HG03135 (cell line): ENCODE data around the gene ZNG1F.
"Not testable (repeated sequence)": the region's sequence is repeated elsewhere in the genome, so short reads cannot be mapped to it uniquely, and the experiment has no call there.

Experiments
- ATAC-seq: cut with Tn5 transposase; IDR thresholded peaks from one replicate; pipeline ENCODE4 v1.9.1; 2021; ENCODE audit warnings: mild to moderate bottlenecking, moderate library complexity; ENCODE audit not compliant: unreplicated experiment

ZNG1F gene

GRCh38 chr9:41189217-41189616 is at the start of gene ZNG1F:
TSS of gene ZNG1F (minus strand) at chr9:41189317. CDS start at chr9:41189258, 59 bp downstream.
- ATAC-seq: not testable (repeated sequence)

- ATAC-seq: not testable (repeated sequence)
Measured at GRCh38 chr9:41237110-41237749, 48.1 kb upstream of the ZNG1F start.

DNA sequence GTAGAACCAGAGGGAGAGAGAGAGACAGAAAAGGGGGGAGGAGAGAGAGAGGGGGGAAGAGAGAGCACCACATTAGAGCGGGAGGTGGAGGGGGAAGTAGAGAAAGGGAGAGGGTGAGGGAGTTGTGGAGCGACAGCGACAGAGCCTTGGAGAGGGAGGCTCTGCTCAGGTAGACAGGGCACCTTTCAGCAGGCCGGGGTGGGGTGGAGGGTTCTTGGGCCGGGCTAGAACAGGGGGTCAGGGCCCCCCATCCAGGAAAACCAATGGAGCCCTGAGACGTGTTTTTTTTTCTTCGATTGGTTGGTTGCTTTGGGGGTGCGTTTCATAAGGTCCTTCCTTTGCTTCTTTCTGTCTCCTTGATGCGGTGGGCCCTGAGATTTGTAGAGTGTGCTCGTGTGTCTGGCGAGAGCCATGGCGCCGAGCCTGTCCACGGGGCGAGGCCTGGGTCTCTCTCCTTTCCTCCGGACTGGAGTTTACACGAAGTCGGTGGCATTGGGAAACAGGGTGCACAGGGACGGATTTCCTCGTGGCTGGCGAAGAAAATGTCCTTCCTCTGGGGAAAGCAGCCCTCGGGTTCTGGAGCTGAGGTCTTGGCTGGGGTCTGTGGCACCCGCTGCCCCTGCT is 47.5 kb upstream of the ZNG1F start:
- not testable (repeated sequence) for ATAC-seq

- peak; percentile 100 for ATAC-seq
Measured at GRCh38 chr9:41234811-41235805, 46.0 kb upstream of the ZNG1F start.

DNA sequence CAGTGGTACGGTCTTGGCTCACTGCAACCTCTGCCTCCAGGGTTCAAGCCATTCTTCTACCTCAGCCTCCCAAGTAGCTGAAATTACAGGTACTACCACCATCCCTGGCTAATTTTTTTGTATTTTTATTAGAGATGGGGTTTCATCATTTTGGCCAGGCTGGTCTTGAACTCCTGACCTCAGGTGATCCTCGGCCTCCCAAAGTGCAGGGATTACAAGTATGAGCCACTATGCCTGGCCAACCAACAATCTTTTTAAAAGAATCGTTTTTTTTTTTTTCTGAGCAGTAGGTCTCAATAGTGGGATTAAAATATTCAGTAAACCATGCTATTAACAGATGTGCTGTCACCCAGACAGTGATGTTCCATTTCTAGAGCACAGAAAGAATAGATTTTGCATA is 45.1 kb upstream of the ZNG1F start:
- peak; percentile 24 for ATAC-seq

DNA sequence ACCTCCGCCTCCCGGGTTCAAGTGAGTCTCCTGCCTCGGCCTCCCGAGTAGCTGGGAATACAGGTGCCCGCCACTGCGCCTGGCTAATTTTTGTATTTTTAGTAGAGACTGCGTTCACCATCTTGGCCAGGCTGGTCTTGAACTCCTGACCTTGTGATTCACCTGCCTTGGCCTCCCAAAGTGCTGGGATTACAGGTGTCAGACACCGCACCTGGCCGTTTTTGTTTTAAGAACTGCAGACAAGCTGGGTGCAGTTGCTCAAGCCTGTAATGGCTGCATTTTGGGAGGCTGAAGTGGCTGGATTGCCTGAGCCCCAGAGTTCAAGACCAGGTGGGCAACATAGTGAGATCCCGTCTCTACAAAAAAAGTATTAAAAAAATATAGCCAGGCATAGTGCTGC is 43.2 kb upstream of the ZNG1F start:
- not testable (repeated sequence) for ATAC-seq

DNA sequence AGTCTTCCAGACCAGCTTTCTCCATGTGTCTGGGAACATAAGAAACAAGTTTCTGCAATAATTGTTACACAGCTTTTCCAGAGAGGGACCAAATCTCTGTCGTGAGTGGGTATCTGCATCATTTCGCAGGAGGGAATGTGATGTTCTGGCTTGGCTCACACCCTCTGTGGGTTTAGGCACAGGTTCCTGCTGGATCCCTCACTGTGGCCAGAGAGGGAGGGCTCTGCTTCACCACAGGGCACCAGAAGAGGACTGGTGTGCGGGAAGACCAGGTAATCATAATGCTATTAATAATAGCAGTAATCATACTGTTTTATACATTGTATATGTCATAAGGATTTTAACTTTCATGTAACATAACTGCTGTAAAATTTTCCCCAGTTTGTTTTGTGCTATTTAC is 41.3 kb upstream of the ZNG1F start:
- ATAC-seq: not testable (repeated sequence)

- no peak for ATAC-seq
Measured at GRCh38 chr9:41229408-41230401, 40.6 kb upstream of the ZNG1F start.

GRCh38 chr9:41219831-41220230 is 30.7 kb upstream of the ZNG1F start:
- ATAC-seq: not testable (repeated sequence)

- ATAC-seq: not testable (repeated sequence)
Measured at GRCh38 chr9:41188439-41188838, 678 bp downstream of the ZNG1F start.

DNA sequence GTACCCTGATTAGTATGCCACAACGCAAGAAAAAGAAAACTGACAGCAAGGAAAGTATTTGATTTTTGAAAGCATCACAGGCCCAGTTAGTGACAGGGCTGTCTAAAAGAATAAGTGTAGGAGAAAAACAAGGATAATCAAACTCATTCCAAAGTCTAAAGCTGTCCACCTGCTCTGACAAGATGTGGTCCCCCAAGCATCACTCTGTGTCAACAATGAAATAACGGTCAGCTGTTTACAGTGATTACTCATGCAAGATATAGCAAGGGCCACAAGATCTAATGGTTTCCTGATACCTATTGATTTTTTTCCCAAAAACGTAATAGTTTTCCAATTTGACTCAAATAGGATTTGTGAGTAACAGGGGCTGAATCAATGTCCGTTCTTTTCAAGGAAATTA is 14.1 kb downstream of the ZNG1F start:
- not testable (repeated sequence) for ATAC-seq

DNA sequence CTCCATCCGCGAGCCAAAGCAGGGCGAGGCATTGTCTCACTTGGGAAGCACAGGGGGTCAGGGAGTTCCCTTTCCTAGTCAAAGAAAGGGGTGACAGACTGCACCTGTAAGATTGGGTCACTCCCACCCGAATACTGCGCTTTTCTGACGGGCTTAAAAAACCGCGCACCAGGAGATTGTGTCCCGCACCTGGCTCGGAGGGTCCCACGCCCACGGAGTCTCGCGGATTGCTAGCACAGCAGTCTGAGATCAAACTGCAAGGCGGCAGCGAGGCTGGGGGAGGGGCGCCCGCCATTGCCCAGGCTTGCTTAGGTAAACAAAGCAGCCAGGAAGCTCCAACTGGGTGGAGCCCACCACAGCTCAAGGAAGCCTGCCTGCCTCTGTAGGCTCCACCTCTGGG is 39.0 kb downstream of the ZNG1F start:
- ATAC-seq: not testable (repeated sequence)

DNA sequence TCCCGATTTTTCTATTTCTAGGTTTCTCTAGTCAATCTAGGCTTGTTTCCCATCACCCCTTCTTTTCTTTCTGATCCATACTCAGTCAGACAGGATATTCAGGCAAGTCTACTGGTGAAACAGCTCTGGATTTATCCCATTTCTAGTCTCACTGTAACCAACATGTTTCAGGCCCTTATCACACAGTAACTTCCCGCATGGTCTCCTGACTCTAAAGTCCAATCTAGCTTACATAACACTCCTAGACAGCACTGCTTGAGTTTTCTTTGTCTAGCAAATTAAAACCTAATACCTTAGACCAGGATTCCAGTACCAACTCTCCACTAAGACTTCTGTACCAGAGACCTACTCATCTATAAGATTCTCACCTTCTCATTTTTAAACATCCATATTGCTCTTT is 47.2 kb downstream of the ZNG1F start:
- not testable (repeated sequence) for ATAC-seq

- ATAC-seq: not testable (repeated sequence)
Measured at GRCh38 chr9:41128581-41128980, 60.5 kb downstream of the ZNG1F start, which contains the start of gene FOXD4L6. TSS of gene FOXD4L6 (minus strand) at chr9:41128681. CDS start at chr9:41128383, 298 bp downstream.

- not testable (repeated sequence) for ATAC-seq
Measured at GRCh38 chr9:41126746-41127446, 62.2 kb downstream of the ZNG1F start.

- ATAC-seq: not testable (repeated sequence)
Measured at GRCh38 chr9:41125936-41126335, 63.2 kb downstream of the ZNG1F start.

- not testable (repeated sequence) for ATAC-seq
Measured at GRCh38 chr9:41125109-41125658, 63.9 kb downstream of the ZNG1F start.

DNA sequence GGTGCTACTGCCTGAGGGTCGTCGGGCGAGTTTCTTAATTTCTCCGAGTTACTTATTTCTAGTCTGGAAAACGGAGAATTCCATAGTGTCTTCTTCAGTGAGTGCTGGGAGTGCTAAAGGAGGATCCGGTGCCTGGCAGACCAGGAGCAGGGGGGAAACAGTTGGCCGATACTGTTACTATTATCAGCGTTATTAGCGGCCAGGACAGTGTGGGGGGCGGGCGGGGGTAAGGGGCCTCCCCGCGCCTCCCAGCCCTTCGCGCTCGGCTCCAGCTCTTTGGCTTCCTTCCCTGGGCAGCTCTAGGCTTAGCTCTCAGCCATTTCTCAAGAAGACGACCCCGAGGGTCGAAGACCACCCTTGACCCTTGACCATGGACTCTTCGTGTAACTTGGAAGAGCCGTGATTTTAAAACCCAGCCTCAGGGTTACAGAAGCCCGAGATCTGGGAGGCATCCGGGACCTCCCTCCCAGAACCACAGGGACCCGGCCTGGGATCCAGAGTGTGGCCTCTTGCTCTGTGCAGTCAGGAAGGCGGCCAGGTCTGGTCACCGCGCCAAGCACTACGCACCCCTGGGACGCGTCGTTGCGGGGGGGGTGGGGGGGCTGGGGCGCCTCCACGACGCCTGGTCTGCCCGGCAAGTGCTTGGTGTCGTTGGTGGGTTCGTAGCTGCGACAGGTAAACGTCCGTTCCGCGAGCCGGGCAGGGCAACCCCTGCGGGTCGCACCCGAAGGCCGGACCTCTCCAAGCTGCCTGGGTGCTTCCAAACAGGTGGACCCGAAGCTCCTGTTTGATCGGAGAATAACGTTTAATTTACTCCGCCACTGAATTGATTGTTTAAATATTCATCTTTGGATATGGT is 64.6 kb downstream of the ZNG1F start:
- ATAC-seq: not testable (repeated sequence)
